ENCODE measurements around the gene C10orf67.

C10orf67 gene

GRCh38 chr10:23158370-23158769 lies 186.2 kb downstream of the C10orf67 start:
- DNase-seq, result peak; percentile 50 to 70

DNA sequence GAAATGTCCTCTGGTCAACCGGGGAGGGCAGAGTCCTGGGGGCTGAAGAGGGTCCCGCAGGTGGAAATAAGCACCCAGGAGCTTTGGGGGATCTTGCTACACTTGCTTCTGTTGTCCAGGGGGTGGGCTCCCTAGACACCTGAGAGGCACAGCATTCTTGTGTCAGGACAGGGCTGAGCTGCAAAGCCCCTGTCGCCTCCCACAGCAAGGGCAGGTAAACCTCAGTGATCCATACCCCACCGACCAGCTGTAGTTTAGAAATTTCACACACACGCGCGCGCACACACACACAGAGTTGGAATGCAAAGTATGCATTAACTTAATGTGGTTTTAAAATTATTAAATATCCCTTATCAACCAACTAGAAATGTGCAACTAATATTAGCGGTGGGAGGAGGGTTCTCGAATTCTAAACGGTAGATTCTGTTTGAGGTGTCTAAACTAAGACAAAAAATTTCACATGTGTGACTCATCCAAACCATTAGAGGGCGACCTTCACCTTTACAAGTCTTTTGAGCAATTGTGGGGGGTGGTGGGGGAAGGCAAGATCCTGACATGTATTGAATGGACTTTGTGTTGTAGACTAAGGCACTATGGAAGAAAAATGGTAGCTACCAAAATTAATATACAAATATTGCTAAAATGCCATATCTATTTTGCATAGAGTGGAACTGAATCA lies 186.8 kb downstream of the C10orf67 start:
- DNase-seq, result peak; percentile 2 to 8

GRCh38 chr10:23157239-23157681 lies 187.3 kb downstream of the C10orf67 start:
- no peak for DNase-seq

DNA sequence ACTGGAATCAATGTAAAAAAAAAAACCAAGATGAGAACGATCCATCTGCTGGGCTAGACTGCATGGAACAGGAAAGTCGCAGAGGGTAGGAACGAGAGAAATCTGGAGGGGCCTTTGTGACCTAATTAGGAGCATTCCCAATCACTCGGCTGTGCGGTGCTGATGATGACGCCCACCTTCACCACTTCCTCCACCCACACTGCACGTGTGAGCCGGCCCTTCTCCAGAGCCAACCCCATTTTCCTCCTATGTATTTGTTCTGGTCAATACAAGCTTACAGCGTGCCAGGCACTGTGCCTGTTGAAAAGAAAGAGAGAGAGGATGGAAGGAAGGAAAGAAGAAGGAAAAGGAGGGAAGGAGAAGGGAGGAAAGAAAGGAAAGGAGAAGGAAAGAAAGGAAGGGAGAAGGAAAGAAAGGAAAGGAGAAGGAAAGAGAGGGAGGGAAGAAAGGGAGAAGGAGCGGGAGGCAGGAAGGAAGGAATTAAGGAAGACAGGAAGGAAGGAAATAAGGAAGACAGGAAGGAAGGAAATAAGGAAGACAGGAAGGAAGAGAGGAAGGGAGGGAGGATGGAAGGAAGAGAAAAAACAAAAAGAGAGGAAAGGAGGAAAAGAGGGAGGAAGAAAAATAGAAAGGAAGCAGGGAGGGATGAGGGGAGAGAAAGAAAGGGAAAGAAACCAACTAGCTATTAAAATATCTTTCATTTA lies 188.0 kb downstream of the C10orf67 start:
- DNase-seq, result no peak

- no peak for DNase-seq
These were observed 189.4 kb downstream of the C10orf67 start for GRCh38 chr10:23155169-23155568.

Measured in inflammatory macrophage (primary cell).